PC-9 (cell line): ENCODE measurements around the gene ETS1. TPM values are rescaled to one million over a fixed set of nuclear protein-coding genes. Genes with fewer than 3 reads are reported as not detected.

ENCODE experiments used
- BruUV-seq: library from RNA; stranded (reverse); fragments of 400-500 nt; replicated peaks from 2 replicates; lab custom pipeline; 2021; lab: Mats Ljungman, UMichigan
- CTCF ChIA-PET: fragments of 300-600 bp; sonication (Branson Sonifier 250); formaldehyde crosslinking; loops from one replicate; lab custom pipeline; 2022; ENCODE audit warnings: antibody characterized with exemption; lab: Charles Lee
- POLR2A ChIA-PET: fragments of 300-600 bp; sonication (Branson Sonifier 250); formaldehyde crosslinking; loops from one replicate; lab custom pipeline; 2022; ENCODE audit warnings: antibody characterized with exemption; ENCODE audit not compliant: unreplicated experiment; lab: Charles Lee
- DNase-seq, 2 experiments: peaks; one replicate each; pipeline versions ENCODE4 v3.0.0 to v3.0.0-alpha.2; 2015 to 2022; ENCODE audit warnings: mixed read lengths in 1 of 2
- H2AFZ ChIP-seq: fragments of 200-600 bp; sonication (generic); 2 replicates; pipeline ENCODE4 v1.8.1; 2017; ENCODE audit warnings: antibody characterized with exemption
- H3F3A ChIP-seq: fragments of 200-600 bp; sonication (generic); 2 replicates; pipeline ENCODE4 v1.8.1; 2017; ENCODE audit warnings: antibody characterized with exemption, mild to moderate bottlenecking, low read depth; ENCODE audit not compliant: insufficient read depth
- H3K27ac ChIP-seq: fragments of 200-600 bp; sonication (generic); 2 replicates; pipeline ENCODE4 v1.6.1; 2016; ENCODE audit warnings: mixed run types
- H3K27me3 ChIP-seq: fragments of 200-600 bp; sonication (generic); 2 replicates; pipeline ENCODE4 v1.6.1; 2016; ENCODE audit warnings: low read depth, mixed run types; ENCODE audit not compliant: insufficient read depth
- H3K36me3 ChIP-seq: fragments of 200-600 bp; sonication (generic); 2 replicates; pipeline ENCODE4 v1.6.1; 2016; ENCODE audit warnings: low read depth, mixed run types
- H3K4me1 ChIP-seq: fragments of 200-600 bp; sonication (generic); replicated peaks from 2 replicates; pipeline ENCODE4 v1.6.1; 2016; ENCODE audit warnings: mixed run types; ENCODE audit not compliant: insufficient read depth
- H3K4me2 ChIP-seq: fragments of 200-600 bp; sonication (generic); 2 replicates; pipeline ENCODE4 v1.6.1; 2017; ENCODE audit warnings: mixed run types
- H3K4me3 ChIP-seq: fragments of 200-600 bp; sonication (generic); 2 replicates; pipeline ENCODE4 v1.6.1; 2016; ENCODE audit warnings: mixed run types
- H3K79me2 ChIP-seq: fragments of 200-600 bp; sonication (generic); 2 replicates; pipeline ENCODE4 v1.6.1; 2017; ENCODE audit warnings: low read depth, mixed run types
- H3K9me2 ChIP-seq: fragments of 200-600 bp; sonication (generic); 2 replicates; pipeline ENCODE4 v1.8.1; 2017; ENCODE audit warnings: mild to moderate bottlenecking; ENCODE audit not compliant: insufficient read depth
- H3K9me3 ChIP-seq: fragments of 200-600 bp; sonication (generic); 2 replicates; pipeline ENCODE4 v1.8.1; 2016; ENCODE audit warnings: low read depth; ENCODE audit not compliant: insufficient read depth
- H4K20me1 ChIP-seq: fragments of 200-600 bp; sonication (generic); 2 replicates; pipeline ENCODE4 v1.8.1; 2017; ENCODE audit not compliant: insufficient read depth
- EZH2 ChIP-seq: fragments of 200-600 bp; sonication (generic); IDR thresholded peaks from 2 replicates; pipeline ENCODE4 v1.8.0; 2017; ENCODE audit warnings: antibody characterized with exemption, low read depth
- intact Hi-C: fragments of 100-400 bp; cut with micrococcal nuclease; formaldehyde crosslinking; loops from one replicate; pipeline ENCODE4 v1.10.0; 2022; ENCODE audit not compliant: unreplicated experiment
- total RNA-seq: library from RNA; stranded (reverse); gene quantifications from 2 replicates; pipeline ENCODE4 v1.2.3, GENCODE V29; 2021
- TF ChIP-seq, protein P1 (sequence below): fragments of 200-600 bp; sonication (generic); conservative IDR thresholded peaks from 2 replicates; pipeline ENCODE4 v1.6.1; 2017; ENCODE audit warnings: mixed run types, antibody characterized with exemption, mild to moderate bottlenecking, moderate library complexity

Gene ETS1
- total RNA-seq, 1 experiment from 2014 or later, result 23.3 TPM

- Histone ChIP-seq H3K27me3 (no peaks in the 10 kb centered on the region), H3K27ac (no peak overlapping the region), H3K4me2 (no peak overlapping the region), H3K36me3 (no peaks in the 10 kb centered on the region), H3K79me2 (no peaks in the 10 kb centered on the region), H3K9me3 (no peaks in the 10 kb centered on the region), H3K4me1 (peaks cover 2% of the 10 kb centered on the region; the same call in 1 of the 2 replicates), H3F3A (no peaks in the 10 kb centered on the region), H3K9me2 (no peaks in the 10 kb centered on the region), H2AFZ (no peak overlapping the region), H4K20me1 (no peaks in the 10 kb centered on the region), H3K4me3 (no peak overlapping the region)
- BruUV-seq, result no TSS peak
- TF ChIP-seq, protein P1, sequence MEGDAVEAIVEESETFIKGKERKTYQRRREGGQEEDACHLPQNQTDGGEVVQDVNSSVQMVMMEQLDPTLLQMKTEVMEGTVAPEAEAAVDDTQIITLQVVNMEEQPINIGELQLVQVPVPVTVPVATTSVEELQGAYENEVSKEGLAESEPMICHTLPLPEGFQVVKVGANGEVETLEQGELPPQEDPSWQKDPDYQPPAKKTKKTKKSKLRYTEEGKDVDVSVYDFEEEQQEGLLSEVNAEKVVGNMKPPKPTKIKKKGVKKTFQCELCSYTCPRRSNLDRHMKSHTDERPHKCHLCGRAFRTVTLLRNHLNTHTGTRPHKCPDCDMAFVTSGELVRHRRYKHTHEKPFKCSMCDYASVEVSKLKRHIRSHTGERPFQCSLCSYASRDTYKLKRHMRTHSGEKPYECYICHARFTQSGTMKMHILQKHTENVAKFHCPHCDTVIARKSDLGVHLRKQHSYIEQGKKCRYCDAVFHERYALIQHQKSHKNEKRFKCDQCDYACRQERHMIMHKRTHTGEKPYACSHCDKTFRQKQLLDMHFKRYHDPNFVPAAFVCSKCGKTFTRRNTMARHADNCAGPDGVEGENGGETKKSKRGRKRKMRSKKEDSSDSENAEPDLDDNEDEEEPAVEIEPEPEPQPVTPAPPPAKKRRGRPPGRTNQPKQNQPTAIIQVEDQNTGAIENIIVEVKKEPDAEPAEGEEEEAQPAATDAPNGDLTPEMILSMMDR, result no peak
- no peak for TF ChIP-seq EZH2
- ChIA-PET CTCF (no interaction called here), POLR2A (no interaction called here)
- DNase-seq, result no peak
- intact Hi-C loops, result no loop called here
Observed at GRCh38 chr11:128473636-128474035, 113.7 kb downstream of the ETS1 start.

DNA sequence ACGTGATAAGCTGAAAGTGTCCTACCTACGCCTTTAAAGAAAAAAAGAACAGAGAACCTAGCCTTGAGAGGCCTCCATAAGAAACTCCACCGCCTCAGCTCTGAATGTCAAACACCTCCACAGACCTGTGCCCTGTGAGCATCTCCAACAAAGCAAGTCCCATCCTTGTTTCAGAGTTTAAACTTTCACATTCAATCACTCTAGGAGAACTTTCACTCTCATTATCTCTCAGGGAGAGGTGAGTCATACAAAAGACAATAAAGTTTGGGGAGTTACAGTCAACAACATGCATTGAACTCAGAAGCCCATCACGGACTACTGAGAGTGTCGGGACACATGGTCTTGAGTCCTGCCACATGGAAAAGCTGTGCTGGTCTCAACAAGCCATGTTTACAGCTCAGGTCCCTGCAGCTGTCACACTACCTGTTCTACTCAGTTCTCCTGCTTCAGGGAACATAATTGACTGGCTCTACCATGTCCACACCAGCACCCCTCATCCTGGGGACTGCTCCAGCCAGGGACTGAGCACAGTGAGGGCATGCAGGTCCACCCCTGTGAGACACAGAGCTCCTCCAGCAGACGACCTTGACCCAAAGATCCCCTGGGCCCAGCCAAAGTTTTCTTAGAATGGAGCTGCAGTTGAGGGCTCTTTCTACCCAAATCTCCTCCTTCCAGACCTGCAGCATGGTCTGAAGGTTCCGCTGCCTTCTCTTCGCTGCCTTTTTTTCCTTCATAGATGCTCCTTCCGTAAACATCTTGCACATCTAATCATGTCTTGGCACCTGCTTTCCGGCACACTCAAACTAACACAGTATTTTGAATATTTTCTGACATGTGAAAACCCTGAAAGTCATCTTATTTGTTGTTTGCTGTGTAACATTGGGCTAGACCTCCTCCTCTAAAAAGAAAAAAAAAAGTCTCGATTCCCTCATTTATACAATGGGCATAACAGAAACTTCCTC, 114.9 kb downstream of the ETS1 start:
- H3F3A ChIP-seq, result peaks cover 5% of the 10 kb centered on the region; the same call in 1 of the 2 replicates
- no peaks in the 10 kb centered on the region for H4K20me1 ChIP-seq
- no peaks in the 10 kb centered on the region for H3K9me3 ChIP-seq
- peaks cover 14% of the 10 kb centered on the region for H3K4me1 ChIP-seq
- no peaks in the 10 kb centered on the region for H3K79me2 ChIP-seq
- no peaks in the 10 kb centered on the region for H3K9me2 ChIP-seq
- H3K27me3 ChIP-seq, result no peaks in the 10 kb centered on the region
- no peak for TF ChIP-seq EZH2
- TF ChIP-seq, protein P1, result no peak
- H2AFZ ChIP-seq, result no peak overlapping the region
- no peaks in the 10 kb centered on the region for H3K36me3 ChIP-seq
- intact Hi-C loops, result no loop called here
- BruUV-seq, result no TSS peak
- H3K27ac ChIP-seq, result no peak overlapping the region
- ChIA-PET POLR2A (interaction anchor here (0.5 kb wide), 1 partner anchor 433 kb away, joined by 6 read pairs; no protein-coding TSS in a partner anchor), CTCF (no interaction called here)
- no peak overlapping the region for H3K4me3 ChIP-seq
- H3K4me2 ChIP-seq, result no peak overlapping the region
- no peak for DNase-seq

DNA sequence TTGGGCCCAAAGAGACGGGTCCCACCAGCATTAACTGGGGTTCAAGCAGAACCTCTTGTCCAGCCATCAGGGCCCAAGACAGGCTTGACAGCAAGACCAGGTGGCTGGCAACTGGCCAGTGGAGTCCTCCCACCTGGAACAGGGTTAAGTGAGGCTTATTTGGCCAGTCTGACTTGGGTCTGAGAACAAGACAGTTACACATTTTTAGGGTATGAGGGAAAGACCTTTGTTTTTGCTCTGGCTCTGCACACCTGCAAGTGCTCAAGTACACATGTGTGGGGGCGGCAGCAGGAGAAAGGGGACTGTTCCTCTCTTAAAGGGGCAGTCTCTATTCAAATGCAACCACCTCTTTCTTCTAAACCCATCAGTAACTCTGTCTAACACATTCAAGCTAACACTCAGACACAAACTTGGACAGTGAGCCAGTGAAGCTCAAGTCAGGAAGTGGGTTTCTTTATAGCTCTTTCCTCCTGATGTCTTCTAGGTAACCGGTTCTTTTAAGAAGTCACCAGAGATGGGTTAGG, 116.2 kb downstream of the ETS1 start:
- no peaks in the 10 kb centered on the region for H3K9me2 ChIP-seq
- BruUV-seq, result no TSS peak
- no peak overlapping the region for H3K4me3 ChIP-seq
- H3K9me3 ChIP-seq, result no peaks in the 10 kb centered on the region
- 0 out of 2 replicates have a peak, but pooled peaks cover 2% of the 10 kb centered on the region for H3K36me3 ChIP-seq
- intact Hi-C loops, result no loop called here
- H4K20me1 ChIP-seq, result no peaks in the 10 kb centered on the region
- H3K27me3 ChIP-seq, result no peaks in the 10 kb centered on the region
- H3K4me2 ChIP-seq, result no peak overlapping the region
- no peak overlapping the region for H2AFZ ChIP-seq
- peaks cover 18% of the 10 kb centered on the region for H3K4me1 ChIP-seq
- DNase-seq, result no peak
- no peak for TF ChIP-seq EZH2
- TF ChIP-seq, protein P1, result no peak
- peaks cover 5% of the 10 kb centered on the region; the same call in 1 of the 2 replicates for H3F3A ChIP-seq
- ChIA-PET CTCF (no interaction called here), POLR2A (no interaction called here)
- H3K79me2 ChIP-seq, result no peaks in the 10 kb centered on the region
- no peak overlapping the region for H3K27ac ChIP-seq
